Erythroblast (primary cell): ENCODE measurements around the gene CALML6.

Experiments used
- GATA1 ChIP-seq: IDR thresholded peaks from 2 replicates; pipeline ENCODE4 v1.6.1; 2011; ENCODE audit warnings: low read depth, mild to moderate bottlenecking, control low read depth, low read length, moderate library complexity
- POLR2A ChIP-seq: IDR thresholded peaks from 2 replicates; pipeline ENCODE4 v1.6.1; 2011; ENCODE audit warnings: mild to moderate bottlenecking, low read length

DNA sequence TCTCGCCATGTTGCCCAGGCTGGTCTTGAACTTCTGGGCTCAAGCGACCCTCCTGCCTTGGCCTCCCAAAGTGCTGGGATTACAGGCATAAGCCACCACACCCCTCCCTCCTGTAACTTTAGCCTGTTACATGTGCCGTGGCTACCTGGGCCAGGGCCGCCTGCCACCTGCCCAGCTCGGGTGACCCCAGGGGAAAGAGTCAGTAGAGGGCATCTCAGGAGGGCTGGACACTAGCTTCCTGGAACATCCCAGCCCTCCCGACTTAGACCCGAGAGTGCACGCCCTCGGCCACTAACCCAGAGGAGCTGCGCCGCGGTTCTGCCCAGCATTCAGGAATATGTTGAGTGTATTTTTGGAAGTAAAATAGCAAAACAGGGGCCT is 44.4 kb downstream of the CALML6 start:
- no peak for TF ChIP-seq GATA1
- no peak for TF ChIP-seq POLR2A
